Activated naive CD4-positive, alpha-beta T cell treated with Interleukin-2 at 50 U/mL for 16 hours (primary cell): ENCODE data around the gene MRPL16.

Experiments
- DNase-seq: peaks from one replicate; pipeline ENCODE4 v3.0.0-alpha.2; 2020

The MRPL16 gene

GRCh38 chr11:59769828-59770227 is 40.8 kb downstream of the MRPL16 start:
- no peak for DNase-seq

- DNase-seq = no peak
Observed at GRCh38 chr11:59769111-59769510, 41.5 kb downstream of the MRPL16 start.

GRCh38 chr11:59767225-59767611 is 43.4 kb downstream of the MRPL16 start:
- DNase-seq = no peak

GRCh38 chr11:59766542-59767224 is 43.9 kb downstream of the MRPL16 start:
- DNase-seq = no peak

- no peak for DNase-seq
Observed at GRCh38 chr11:59765068-59765735, 45.4 kb downstream of the MRPL16 start.

- DNase-seq = no peak
Observed at GRCh38 chr11:59761993-59762392, 48.6 kb downstream of the MRPL16 start.

- no peak for DNase-seq
Observed at GRCh38 chr11:59760771-59761170, 49.8 kb downstream of the MRPL16 start.

- DNase-seq = no peak
Observed at GRCh38 chr11:59759900-59760299, 50.7 kb downstream of the MRPL16 start.

- no peak for DNase-seq
Observed at GRCh38 chr11:59758401-59759037, 52.1 kb downstream of the MRPL16 start.

GRCh38 chr11:59756845-59757244 is 53.7 kb downstream of the MRPL16 start:
- no peak for DNase-seq

GRCh38 chr11:59756558-59756840 is 54.1 kb downstream of the MRPL16 start:
- DNase-seq = no peak
